HL-60 (cell line): Measurements from ENCODE around the gene DCXR.

Source experiments
- DNase-seq, 2 experiments: peaks; one replicate each; pipeline ENCODE4 v3.0.0-alpha.2; 2010 to 2020; ENCODE audit warnings: low read depth in 1 of 2, low spot score in 1 of 2
- H3K27ac ChIP-seq: fragments of 250-450 bp; sonication (Bioruptor Pico); replicated peaks from 2 replicates; pipeline ENCODE4 v1.5.1; 2020; ENCODE audit warnings: mild to moderate bottlenecking, moderate library complexity
- H3K27me3 ChIP-seq: fragments of 250-450 bp; sonication (Bioruptor Pico); 2 replicates; pipeline ENCODE4 v1.5.1; 2021; ENCODE audit warnings: mild to moderate bottlenecking, moderate library complexity; ENCODE audit not compliant: insufficient read depth, poor library complexity, severe bottlenecking
- H3K4me3 ChIP-seq: replicated peaks from 2 replicates; pipeline ENCODE4 v1.5.1; 2011; ENCODE audit warnings: mild to moderate bottlenecking, control low read depth, low read length; ENCODE audit not compliant: insufficient read depth
- GABPA ChIP-seq: IDR thresholded peaks from 2 replicates; pipeline ENCODE4 v1.6.1; 2012; ENCODE audit warnings: low read depth

The DCXR gene

DNA sequence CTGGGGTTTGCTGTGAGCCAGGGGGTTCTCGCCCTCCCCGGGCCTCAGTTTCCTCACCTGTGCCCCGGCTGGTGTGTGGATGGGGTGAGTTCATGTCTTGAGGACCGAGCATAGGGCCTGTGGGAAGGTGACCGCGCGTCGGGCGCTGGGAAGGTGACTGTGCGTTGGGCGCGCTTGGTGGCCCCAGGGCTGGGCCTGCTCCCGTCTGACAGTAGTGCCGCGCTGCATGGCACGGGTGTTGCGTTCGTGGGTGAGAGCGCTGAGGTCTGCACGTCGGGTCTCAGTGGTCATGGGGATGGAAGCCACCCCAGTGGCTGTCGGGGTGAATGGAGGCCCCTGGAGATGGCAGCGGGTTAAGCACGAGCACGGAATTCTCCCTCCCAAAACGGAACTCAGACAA is 50.9 kb downstream of the DCXR start:
- Histone ChIP-seq H3K4me3 (no peak overlapping the region), H3K27me3 (no peaks in the 10 kb centered on the region), H3K27ac (no peak overlapping the region)
- DNase-seq, result no peak
- TF ChIP-seq GABPA, result no peak
